NB4 (cell line): ENCODE data around the gene TNNC1.

Experiments used
- CTCF ChIP-seq: IDR thresholded peaks from one replicate; pipeline ENCODE4 v1.5.1; 2012; ENCODE audit warnings: low read depth, low read length
- POLR2A ChIP-seq: IDR thresholded peaks from 2 replicates; pipeline ENCODE4 v1.6.1; 2011; ENCODE audit warnings: mild to moderate bottlenecking; ENCODE audit not compliant: insufficient read length; ENCODE audit errors: extremely low read depth

GRCh38 chr3:52438104-52438376 lies 15.8 kb downstream of the TNNC1 start:
- TF ChIP-seq CTCF (no peak), POLR2A (no peak)
